Measurements from ENCODE around the gene PTPN21. TPM values are rescaled to one million over a fixed set of nuclear protein-coding genes. Genes with fewer than 3 reads are reported as not detected.

Gene PTPN21
- total RNA-seq, 4 donors from 2014 or later = 27.8 to 38.5 (median 28.9) TPM

- intact Hi-C loops (cut with DNase I; ENCODE audit: low total_unique reads) (no loop called here), in situ Hi-C loops (cut with MboI; ENCODE audit: low pct_ligation_motif_present in 1 of 4, low pct_unique_long_range_greater_than_20kb in 1 of 4, low sequenced_read_pairs in 3 of 4) (loop anchor here in 1 of 4 donors (25.0 kb wide), 1 partner anchor 531 kb away; no protein-coding TSS in a partner anchor)
- no peaks in the 10 kb centered on the region for H3K27me3 ChIP-seq
- no peaks in the 10 kb centered on the region for H3K9me3 ChIP-seq
- H3K36me3 ChIP-seq = peaks cover 0 to 24% (median 6%) of the 10 kb centered on the region in 4 donors
- TF ChIP-seq POLR2A (IDR thresholded peaks at IDR 0.05) (no peak), EP300 (IDR thresholded peaks at IDR 0.05; ENCODE audit: low read depth) (no peak), POLR2AphosphoS5 (IDR thresholded peaks at IDR 0.05) (no peak), CTCF (IDR thresholded peaks at IDR 0.05) (no peak)
- H3K4me3 ChIP-seq = no peak overlapping the region
- no peak for DNase-seq
- H3K4me1 ChIP-seq = no peaks in the 10 kb centered on the region
- 72% methylated on average over 7 of the region's 7 CpGs; no CpG with 5 or more reads in 1 of the 2 donors for WGBS, 2 donors (ENCODE audit: low coverage in 1 of 2)
- no peak overlapping the region for H3K27ac ChIP-seq
These were observed 73.0 kb downstream of the PTPN21 start for GRCh38 chr14:88481794-88482193.

DNA sequence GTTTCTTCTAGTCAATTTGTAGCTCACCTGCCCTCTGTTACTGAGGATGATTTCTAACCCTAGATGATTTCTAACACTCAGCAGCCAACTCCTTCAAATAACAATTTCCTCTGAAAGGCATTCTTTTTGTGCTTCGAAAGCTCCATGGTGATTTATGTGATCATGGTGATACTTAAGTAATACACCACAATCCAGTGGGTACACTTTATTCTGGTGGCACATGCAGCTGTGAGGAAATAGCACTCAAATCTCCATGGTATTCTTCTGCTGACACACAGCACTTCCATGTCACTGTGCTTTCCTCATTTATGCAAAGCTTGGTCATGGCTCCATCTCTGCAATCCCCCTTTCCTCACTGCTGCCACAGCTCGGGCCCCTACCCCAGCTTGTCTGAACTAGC is 73.7 kb downstream of the PTPN21 start:
- in situ Hi-C loops (cut with MboI; ENCODE audit: low pct_ligation_motif_present in 1 of 4, low pct_unique_long_range_greater_than_20kb in 1 of 4, low sequenced_read_pairs in 3 of 4) (loop anchor here in 1 of 4 donors (25.0 kb wide), 1 partner anchor 531 kb away; no protein-coding TSS in a partner anchor), intact Hi-C loops (cut with DNase I; ENCODE audit: low total_unique reads) (no loop called here)
- Histone ChIP-seq H3K27ac (no peak overlapping the region), H3K4me3 (no peak overlapping the region), H3K36me3 (peaks cover 0 to 20% (median 6%) of the 10 kb centered on the region in 4 donors), H3K27me3 (no peaks in the 10 kb centered on the region), H3K9me3 (no peaks in the 10 kb centered on the region), H3K4me1 (no peaks in the 10 kb centered on the region)
- TF ChIP-seq EP300 (IDR thresholded peaks at IDR 0.05; ENCODE audit: low read depth) = no peak
- no peak for TF ChIP-seq CTCF (IDR thresholded peaks at IDR 0.05)
- TF ChIP-seq POLR2AphosphoS5 (IDR thresholded peaks at IDR 0.05) = no peak
- TF ChIP-seq POLR2A (IDR thresholded peaks at IDR 0.05) = no peak
- WGBS, 2 donors (ENCODE audit: low coverage in 1 of 2) = 83 to 88% methylated on average over 2 of the region's 2 CpGs
- DNase-seq = no peak

GRCh38 chr14:88479574-88479987 is 75.2 kb downstream of the PTPN21 start:
- in situ Hi-C loops (cut with MboI; ENCODE audit: low pct_ligation_motif_present in 1 of 4, low pct_unique_long_range_greater_than_20kb in 1 of 4, low sequenced_read_pairs in 3 of 4) = loop anchor here in 1 of 4 donors (25.0 kb wide), 1 partner anchor 533 kb away; no protein-coding TSS in a partner anchor
- Histone ChIP-seq H3K27ac (no peak overlapping the region), H3K4me3 (no peak overlapping the region), H3K9me3 (no peaks in the 10 kb centered on the region), H3K36me3 (peaks cover 0 to 20% (median 5%) of the 10 kb centered on the region in 4 donors), H3K4me1 (no peaks in the 10 kb centered on the region), H3K27me3 (no peaks in the 10 kb centered on the region)
- intact Hi-C loops (cut with DNase I; ENCODE audit: low total_unique reads) = no loop called here
- DNase-seq = no peak
- no peak for TF ChIP-seq EP300 (IDR thresholded peaks at IDR 0.05; ENCODE audit: low read depth)
- TF ChIP-seq POLR2A (IDR thresholded peaks at IDR 0.05) = no peak
- TF ChIP-seq POLR2AphosphoS5 (IDR thresholded peaks at IDR 0.05) = no peak
- TF ChIP-seq CTCF (IDR thresholded peaks at IDR 0.05) = no peak
- 96% methylated on average over 36 of the region's 40 CpGs; no CpG with 5 or more reads in 1 of the 2 donors for WGBS, 2 donors (ENCODE audit: low coverage in 1 of 2)

DNA sequence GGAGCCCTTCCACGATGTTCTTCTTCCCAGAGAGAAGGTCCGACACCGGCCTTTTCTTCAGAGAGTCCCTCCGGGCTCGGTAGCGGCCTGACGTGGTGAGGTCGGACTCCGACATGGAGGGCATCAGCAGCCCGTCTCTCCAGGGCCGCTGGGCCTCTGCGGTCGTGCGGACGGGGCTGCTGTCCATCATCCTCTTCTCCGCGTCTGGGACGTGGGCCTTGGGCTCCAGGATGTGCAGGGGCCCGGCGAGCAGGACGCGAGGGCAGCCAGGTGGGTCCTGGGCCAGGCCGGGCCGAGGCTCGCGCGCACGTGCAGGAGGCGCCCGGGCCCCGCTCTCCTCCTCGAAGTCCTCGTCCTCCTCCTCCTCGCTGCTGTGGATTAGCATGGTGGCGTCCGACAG is 75.9 kb downstream of the PTPN21 start:
- TF ChIP-seq EP300 (IDR thresholded peaks at IDR 0.05; ENCODE audit: low read depth) = no peak
- no peak for TF ChIP-seq CTCF (IDR thresholded peaks at IDR 0.05)
- no peak for TF ChIP-seq POLR2AphosphoS5 (IDR thresholded peaks at IDR 0.05)
- no peak for TF ChIP-seq POLR2A (IDR thresholded peaks at IDR 0.05)
- Histone ChIP-seq H3K9me3 (no peaks in the 10 kb centered on the region), H3K4me1 (peaks cover 0 to 5% (median 2%) of the 10 kb centered on the region in 4 donors), H3K27me3 (no peaks in the 10 kb centered on the region), H3K36me3 (peaks cover 0 to 24% (median 4%) of the 10 kb centered on the region in 4 donors), H3K4me3 (no peak overlapping the region), H3K27ac (no peak overlapping the region)
- in situ Hi-C loops (cut with MboI; ENCODE audit: low pct_ligation_motif_present in 1 of 4, low pct_unique_long_range_greater_than_20kb in 1 of 4, low sequenced_read_pairs in 3 of 4) = loop anchor here in 1 of 4 donors (25.0 kb wide), 1 partner anchor 533 kb away; no protein-coding TSS in a partner anchor
- WGBS, 2 donors (ENCODE audit: low coverage in 1 of 2) = 95% methylated on average over 32 of the region's 36 CpGs; no CpG with 5 or more reads in 1 of the 2 donors
- intact Hi-C loops (cut with DNase I; ENCODE audit: low total_unique reads) = no loop called here
- no peak for DNase-seq
